ENCODE measurements around the gene IL20RA.

The IL20RA gene

GRCh38 chr6:136994782-136995181 lies 50.0 kb downstream of the IL20RA start:
- H3K9me3 ChIP-seq (ENCODE audit: control insufficient read depth in 5 of 5, low read length in 5 of 5), result no peaks in the 10 kb centered on the region
- H3K36me3 ChIP-seq (ENCODE audit: control insufficient read depth in 5 of 5, insufficient read depth in 5 of 5, low read length in 5 of 5), result no peaks in the 10 kb centered on the region
- H3K4me3 ChIP-seq (ENCODE audit: low read depth in 1 of 5, low read length in 5 of 5), result no peak overlapping the region
- no peak overlapping the region for H3K9ac ChIP-seq (ENCODE audit: low read length in 5 of 5)
- H3K27me3 ChIP-seq (ENCODE audit: control insufficient read depth in 5 of 5, insufficient read depth in 4 of 5, low read length in 5 of 5), result peaks cover 4 to 15% (median 9%) of the 10 kb centered on the region in 5 donors
- no peak overlapping the region for H3K27ac ChIP-seq (ENCODE audit: low read depth, low read length)
- peaks cover 0 to 4% (median 4%) of the 10 kb centered on the region in 5 donors for H3K4me1 ChIP-seq (ENCODE audit: control insufficient read depth in 5 of 5, insufficient read depth in 5 of 5, low read length in 5 of 5)

GRCh38 chr6:136992113-136992512 lies 52.7 kb downstream of the IL20RA start:
- Histone ChIP-seq H3K36me3 (ENCODE audit: control insufficient read depth in 5 of 5, insufficient read depth in 5 of 5, low read length in 5 of 5) (no peaks in the 10 kb centered on the region), H3K27me3 (ENCODE audit: control insufficient read depth in 5 of 5, insufficient read depth in 4 of 5, low read length in 5 of 5) (peaks cover 14 to 36% (median 16%) of the 10 kb centered on the region in 5 donors), H3K27ac (ENCODE audit: low read depth, low read length) (no peak overlapping the region), H3K4me1 (ENCODE audit: control insufficient read depth in 5 of 5, insufficient read depth in 5 of 5, low read length in 5 of 5) (peaks cover 0 to 10% (median 8%) of the 10 kb centered on the region in 5 donors), H3K9me3 (ENCODE audit: control insufficient read depth in 5 of 5, low read length in 5 of 5) (no peaks in the 10 kb centered on the region), H3K9ac (ENCODE audit: low read length in 5 of 5) (no peak overlapping the region), H3K4me3 (ENCODE audit: low read depth in 1 of 5, low read length in 5 of 5) (no peak overlapping the region)

DNA sequence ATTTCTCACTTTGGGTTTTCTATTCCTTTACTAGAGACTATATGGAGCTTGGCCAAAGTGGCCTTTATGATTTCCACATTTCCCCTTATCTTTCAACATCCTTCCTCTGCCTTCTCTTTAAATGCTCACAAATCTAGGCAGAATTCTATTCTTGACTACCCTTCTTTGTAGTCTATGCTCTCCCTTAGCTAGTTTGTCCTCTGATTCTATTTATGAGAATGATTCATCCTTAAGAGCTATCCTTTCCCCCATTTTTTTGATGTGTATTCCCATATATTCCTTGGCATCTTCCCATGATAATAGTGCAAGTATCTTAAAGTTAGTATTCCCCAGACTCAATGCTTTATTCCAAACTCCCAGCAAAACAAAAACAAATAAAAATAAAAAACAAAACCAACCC lies 53.1 kb downstream of the IL20RA start:
- Histone ChIP-seq H3K27ac (ENCODE audit: low read depth, low read length) (no peak overlapping the region), H3K4me3 (ENCODE audit: low read depth in 1 of 5, low read length in 5 of 5) (no peak overlapping the region), H3K36me3 (ENCODE audit: control insufficient read depth in 5 of 5, insufficient read depth in 5 of 5, low read length in 5 of 5) (no peaks in the 10 kb centered on the region), H3K9me3 (ENCODE audit: control insufficient read depth in 5 of 5, low read length in 5 of 5) (no peaks in the 10 kb centered on the region), H3K27me3 (ENCODE audit: control insufficient read depth in 5 of 5, insufficient read depth in 4 of 5, low read length in 5 of 5) (peaks cover 14 to 36% (median 16%) of the 10 kb centered on the region in 5 donors), H3K9ac (ENCODE audit: low read length in 5 of 5) (no peak overlapping the region), H3K4me1 (ENCODE audit: control insufficient read depth in 5 of 5, insufficient read depth in 5 of 5, low read length in 5 of 5) (peaks cover 0 to 10% (median 8%) of the 10 kb centered on the region in 5 donors)

GRCh38 chr6:136990754-136991153 lies 54.0 kb downstream of the IL20RA start:
- Histone ChIP-seq H3K4me3 (ENCODE audit: low read depth in 1 of 5, low read length in 5 of 5) (no peak overlapping the region), H3K4me1 (ENCODE audit: control insufficient read depth in 5 of 5, insufficient read depth in 5 of 5, low read length in 5 of 5) (peaks cover 0 to 10% (median 8%) of the 10 kb centered on the region in 5 donors), H3K36me3 (ENCODE audit: control insufficient read depth in 5 of 5, insufficient read depth in 5 of 5, low read length in 5 of 5) (no peaks in the 10 kb centered on the region), H3K27ac (ENCODE audit: low read depth, low read length) (no peak overlapping the region), H3K9me3 (ENCODE audit: control insufficient read depth in 5 of 5, low read length in 5 of 5) (no peaks in the 10 kb centered on the region), H3K27me3 (ENCODE audit: control insufficient read depth in 5 of 5, insufficient read depth in 4 of 5, low read length in 5 of 5) (peaks cover 14 to 36% (median 16%) of the 10 kb centered on the region in 5 donors), H3K9ac (ENCODE audit: low read length in 5 of 5) (no peak overlapping the region)

DNA sequence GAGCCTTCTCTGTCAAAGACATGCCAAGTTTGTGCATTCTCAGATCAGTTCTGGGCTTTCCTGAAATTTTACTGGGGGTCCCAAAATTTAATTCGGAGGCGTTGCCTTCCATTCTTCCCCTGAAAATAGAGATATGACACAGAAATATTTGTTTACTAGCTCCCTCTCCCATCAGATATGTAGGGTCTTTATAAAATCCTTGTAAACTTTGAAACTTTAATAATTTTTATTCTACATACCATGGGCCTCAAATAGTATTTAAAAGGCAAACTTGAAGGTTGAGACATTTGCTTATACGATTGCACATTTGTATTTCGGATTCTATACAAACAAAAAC lies 54.6 kb downstream of the IL20RA start:
- no peaks in the 10 kb centered on the region for H3K9me3 ChIP-seq (ENCODE audit: control insufficient read depth in 5 of 5, low read length in 5 of 5)
- H3K36me3 ChIP-seq (ENCODE audit: control insufficient read depth in 5 of 5, insufficient read depth in 5 of 5, low read length in 5 of 5), result no peaks in the 10 kb centered on the region
- peaks cover 0 to 10% (median 8%) of the 10 kb centered on the region in 5 donors for H3K4me1 ChIP-seq (ENCODE audit: control insufficient read depth in 5 of 5, insufficient read depth in 5 of 5, low read length in 5 of 5)
- peaks cover 14 to 36% (median 16%) of the 10 kb centered on the region in 5 donors for H3K27me3 ChIP-seq (ENCODE audit: control insufficient read depth in 5 of 5, insufficient read depth in 4 of 5, low read length in 5 of 5)
- H3K27ac ChIP-seq (ENCODE audit: low read depth, low read length), result no peak overlapping the region
- H3K9ac ChIP-seq (ENCODE audit: low read length in 5 of 5), result no peak overlapping the region
- peak overlapping the region in 4 of 5 donors; percentile 43 to 60 (median 58) for H3K4me3 ChIP-seq (ENCODE audit: low read depth in 1 of 5, low read length in 5 of 5)

DNA sequence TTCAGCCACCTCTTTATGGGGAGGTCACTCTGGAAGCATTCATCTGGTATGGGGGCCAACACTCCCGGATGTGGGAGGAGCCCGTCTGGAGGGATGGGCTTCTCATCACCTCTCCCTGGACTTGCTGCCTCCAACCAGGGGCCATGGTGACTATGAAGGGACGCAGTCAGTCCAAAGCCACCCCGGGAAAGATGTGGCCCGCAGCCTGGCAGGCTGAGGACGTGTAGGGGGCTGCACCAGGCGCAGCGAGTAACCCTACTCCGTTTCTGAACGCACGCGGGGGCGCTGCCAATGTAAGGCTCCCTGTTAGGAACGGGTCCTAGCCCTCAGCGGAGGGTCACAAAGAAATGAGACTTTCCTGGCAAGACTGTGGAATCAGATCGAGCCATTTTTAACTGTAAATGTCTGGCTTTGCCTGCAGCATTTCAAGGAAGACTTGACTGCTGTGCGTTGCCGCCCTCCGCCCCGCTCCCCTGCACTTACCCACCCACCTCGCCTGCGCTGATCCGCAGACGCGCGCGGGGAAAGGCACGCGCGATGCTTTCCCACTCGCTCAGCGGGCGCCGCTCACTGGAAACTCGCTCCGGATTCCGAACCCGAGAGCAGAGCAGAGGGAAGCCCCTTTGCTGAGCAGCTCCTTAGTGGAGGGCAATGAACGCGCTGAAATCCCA lies 55.1 kb downstream of the IL20RA start:
- Histone ChIP-seq H3K27me3 (ENCODE audit: control insufficient read depth in 5 of 5, insufficient read depth in 4 of 5, low read length in 5 of 5) (peaks cover 14 to 36% (median 16%) of the 10 kb centered on the region in 5 donors), H3K9ac (ENCODE audit: low read length in 5 of 5) (no peak overlapping the region), H3K4me3 (ENCODE audit: low read depth in 1 of 5, low read length in 5 of 5) (peak overlapping the region; percentile 29 to 60 (median 58)), H3K4me1 (ENCODE audit: control insufficient read depth in 5 of 5, insufficient read depth in 5 of 5, low read length in 5 of 5) (peaks cover 0 to 10% (median 8%) of the 10 kb centered on the region in 5 donors), H3K9me3 (ENCODE audit: control insufficient read depth in 5 of 5, low read length in 5 of 5) (no peaks in the 10 kb centered on the region), H3K27ac (ENCODE audit: low read depth, low read length) (no peak overlapping the region), H3K36me3 (ENCODE audit: control insufficient read depth in 5 of 5, insufficient read depth in 5 of 5, low read length in 5 of 5) (no peaks in the 10 kb centered on the region)

DNA sequence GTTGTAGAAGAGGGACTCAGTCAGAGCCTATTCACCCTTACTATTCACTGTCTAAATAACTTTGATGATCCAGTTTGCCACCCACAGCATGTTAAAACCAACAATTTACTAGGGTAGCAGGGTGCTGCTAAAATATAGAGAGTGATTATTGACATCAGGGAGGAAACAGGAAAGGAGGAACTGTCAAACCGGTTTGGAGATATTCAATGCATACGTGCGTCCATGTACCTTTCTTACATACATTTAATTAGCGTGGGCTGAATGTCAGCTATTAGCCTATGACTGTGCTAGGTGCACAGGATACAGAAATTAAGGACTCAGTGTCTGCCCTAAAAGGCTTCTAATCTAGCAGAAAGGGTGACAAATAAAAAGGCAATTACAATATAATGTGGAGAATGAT lies 57.2 kb downstream of the IL20RA start:
- H3K9me3 ChIP-seq (ENCODE audit: control insufficient read depth in 5 of 5, low read length in 5 of 5), result no peaks in the 10 kb centered on the region
- H3K27me3 ChIP-seq (ENCODE audit: control insufficient read depth in 5 of 5, insufficient read depth in 4 of 5, low read length in 5 of 5), result peaks cover 10 to 28% (median 15%) of the 10 kb centered on the region in 5 donors
- H3K9ac ChIP-seq (ENCODE audit: low read length in 5 of 5), result no peak overlapping the region
- H3K4me1 ChIP-seq (ENCODE audit: control insufficient read depth in 5 of 5, insufficient read depth in 5 of 5, low read length in 5 of 5), result peaks cover 0 to 13% (median 12%) of the 10 kb centered on the region in 5 donors
- no peak overlapping the region for H3K4me3 ChIP-seq (ENCODE audit: low read depth in 1 of 5, low read length in 5 of 5)
- H3K36me3 ChIP-seq (ENCODE audit: control insufficient read depth in 5 of 5, insufficient read depth in 5 of 5, low read length in 5 of 5), result no peaks in the 10 kb centered on the region
- no peak overlapping the region for H3K27ac ChIP-seq (ENCODE audit: low read depth, low read length)

- H3K27ac ChIP-seq (ENCODE audit: low read depth, low read length), result no peak overlapping the region
- H3K27me3 ChIP-seq (ENCODE audit: control insufficient read depth in 5 of 5, insufficient read depth in 4 of 5, low read length in 5 of 5), result peaks cover 8 to 25% (median 15%) of the 10 kb centered on the region in 5 donors
- no peaks in the 10 kb centered on the region for H3K9me3 ChIP-seq (ENCODE audit: control insufficient read depth in 5 of 5, low read length in 5 of 5)
- H3K4me3 ChIP-seq (ENCODE audit: low read depth in 1 of 5, low read length in 5 of 5), result no peak overlapping the region
- peaks cover 0 to 15% (median 14%) of the 10 kb centered on the region in 5 donors for H3K4me1 ChIP-seq (ENCODE audit: control insufficient read depth in 5 of 5, insufficient read depth in 5 of 5, low read length in 5 of 5)
- H3K36me3 ChIP-seq (ENCODE audit: control insufficient read depth in 5 of 5, insufficient read depth in 5 of 5, low read length in 5 of 5), result no peaks in the 10 kb centered on the region
- H3K9ac ChIP-seq (ENCODE audit: low read length in 5 of 5), result no peak overlapping the region
Measured at GRCh38 chr6:136985502-136985901, 59.3 kb downstream of the IL20RA start.

GRCh38 chr6:136984578-136984977 lies 60.2 kb downstream of the IL20RA start:
- H3K36me3 ChIP-seq (ENCODE audit: control insufficient read depth in 5 of 5, insufficient read depth in 5 of 5, low read length in 5 of 5), result no peaks in the 10 kb centered on the region
- H3K9me3 ChIP-seq (ENCODE audit: control insufficient read depth in 5 of 5, low read length in 5 of 5), result no peaks in the 10 kb centered on the region
- peaks cover 0 to 9% (median 8%) of the 10 kb centered on the region in 5 donors for H3K4me1 ChIP-seq (ENCODE audit: control insufficient read depth in 5 of 5, insufficient read depth in 5 of 5, low read length in 5 of 5)
- H3K27me3 ChIP-seq (ENCODE audit: control insufficient read depth in 5 of 5, insufficient read depth in 4 of 5, low read length in 5 of 5), result peaks cover 2 to 20% (median 9%) of the 10 kb centered on the region in 5 donors
- H3K9ac ChIP-seq (ENCODE audit: low read length in 5 of 5), result no peak overlapping the region
- no peak overlapping the region for H3K27ac ChIP-seq (ENCODE audit: low read depth, low read length)
- no peak overlapping the region for H3K4me3 ChIP-seq (ENCODE audit: low read depth in 1 of 5, low read length in 5 of 5)

DNA sequence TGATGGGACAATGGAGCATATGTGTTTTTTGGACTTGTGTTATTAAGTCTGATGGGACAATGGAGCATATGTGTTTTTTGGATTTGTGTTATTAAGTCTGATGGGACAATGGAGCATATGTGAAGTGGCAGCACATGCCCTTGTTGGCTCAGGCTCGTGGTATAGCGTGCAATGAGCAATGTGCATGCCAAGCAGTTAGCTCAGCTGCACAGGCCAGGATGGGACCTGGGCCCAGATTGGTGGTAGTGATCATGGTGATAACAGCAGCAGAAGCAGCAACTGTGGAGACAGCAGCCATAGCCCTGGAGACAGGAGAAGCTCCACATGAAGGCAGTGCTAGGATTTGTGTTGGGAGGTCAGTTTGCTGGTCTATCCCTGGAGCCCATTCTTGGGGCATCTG lies 61.1 kb downstream of the IL20RA start:
- Histone ChIP-seq H3K4me3 (ENCODE audit: low read depth in 1 of 5, low read length in 5 of 5) (no peak overlapping the region), H3K27me3 (ENCODE audit: control insufficient read depth in 5 of 5, insufficient read depth in 4 of 5, low read length in 5 of 5) (peaks cover 0 to 17% (median 7%) of the 10 kb centered on the region in 5 donors), H3K27ac (ENCODE audit: low read depth, low read length) (no peak overlapping the region), H3K9ac (ENCODE audit: low read length in 5 of 5) (no peak overlapping the region), H3K9me3 (ENCODE audit: control insufficient read depth in 5 of 5, low read length in 5 of 5) (no peaks in the 10 kb centered on the region), H3K4me1 (ENCODE audit: control insufficient read depth in 5 of 5, insufficient read depth in 5 of 5, low read length in 5 of 5) (peaks cover 0 to 7% (median 5%) of the 10 kb centered on the region in 5 donors), H3K36me3 (ENCODE audit: control insufficient read depth in 5 of 5, insufficient read depth in 5 of 5, low read length in 5 of 5) (no peaks in the 10 kb centered on the region)
